Fibroblast of skin of right biceps (primary cell): Measurements from ENCODE around the gene C12orf42.
"Not testable (repeated sequence)": the region's sequence is repeated elsewhere in the genome, so short reads cannot be mapped to it uniquely, and the experiment has no call there.

ENCODE experiments used
- DNase-seq: peaks from one replicate; pipeline ENCODE4 v3.0.0-alpha.2; 2013

C12orf42 gene

DNA sequence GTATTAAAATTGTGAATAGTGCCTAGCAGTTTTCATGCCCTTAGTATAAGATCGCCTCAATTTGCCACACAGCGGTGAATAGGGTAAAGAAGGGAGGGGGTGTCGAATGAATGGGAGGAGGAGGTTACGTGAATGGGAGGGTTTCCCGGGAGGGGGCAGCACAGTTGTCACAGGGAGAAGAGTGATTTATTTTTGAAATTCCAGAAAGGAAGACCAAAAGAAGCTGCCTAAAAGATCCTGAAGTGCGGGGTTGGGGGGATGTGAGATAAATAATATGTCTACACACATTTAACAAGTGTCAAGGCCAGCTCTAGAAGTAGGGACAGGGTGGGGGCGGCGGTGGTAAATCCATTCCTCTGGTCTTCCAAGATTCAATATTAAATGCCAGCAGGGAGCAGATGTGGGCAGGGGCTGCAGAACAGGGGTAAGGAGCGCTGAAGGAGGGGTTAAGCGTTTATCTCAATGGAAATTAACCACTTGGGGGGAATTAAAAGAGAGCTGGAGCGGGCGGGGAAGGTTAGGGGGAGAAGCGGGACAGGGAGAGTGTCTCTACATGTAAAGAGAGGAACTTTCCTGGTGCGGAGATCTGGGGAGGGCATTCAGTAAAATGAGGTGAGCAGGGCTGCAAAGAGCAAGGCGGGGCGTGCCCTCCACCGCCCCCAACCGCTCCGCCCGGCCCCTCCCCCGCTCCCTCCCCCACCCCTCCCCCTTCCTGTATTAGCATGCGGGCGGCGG, 867 bp downstream of the C12orf42 start:
- no peak for DNase-seq

DNA sequence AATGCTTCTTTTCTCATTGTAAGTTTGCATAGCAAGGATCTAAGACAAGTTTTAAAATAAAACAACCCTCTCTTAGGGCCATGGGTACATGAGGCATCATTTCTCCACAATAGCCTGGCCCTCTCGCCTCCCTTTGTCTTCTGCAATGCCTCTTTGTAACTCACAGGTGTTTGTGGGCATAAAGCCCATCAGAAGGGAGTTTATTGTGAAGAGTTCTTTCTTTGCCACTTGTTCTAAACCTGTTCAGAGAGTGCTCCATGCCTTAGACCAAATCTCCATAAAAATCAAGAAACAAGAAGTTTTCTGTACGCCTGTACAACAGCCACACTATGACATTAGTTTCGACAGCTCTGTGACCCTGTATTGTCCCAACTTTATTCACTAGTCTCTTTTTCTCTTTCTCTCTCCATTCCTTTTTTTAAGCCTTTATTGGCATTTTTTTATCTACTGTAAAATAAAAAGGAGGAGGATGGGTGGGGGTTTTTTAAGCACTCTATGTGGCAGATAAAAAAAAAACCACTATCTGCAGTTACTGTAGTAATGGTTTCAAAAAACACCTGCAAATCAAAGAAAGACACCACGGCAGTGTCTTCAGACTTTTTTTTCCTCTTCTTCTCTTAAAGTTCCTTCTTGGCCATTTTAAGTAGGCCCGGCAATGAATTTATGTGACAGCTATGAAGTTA, 1.6 kb downstream of the C12orf42 start:
- no peak for DNase-seq

DNA sequence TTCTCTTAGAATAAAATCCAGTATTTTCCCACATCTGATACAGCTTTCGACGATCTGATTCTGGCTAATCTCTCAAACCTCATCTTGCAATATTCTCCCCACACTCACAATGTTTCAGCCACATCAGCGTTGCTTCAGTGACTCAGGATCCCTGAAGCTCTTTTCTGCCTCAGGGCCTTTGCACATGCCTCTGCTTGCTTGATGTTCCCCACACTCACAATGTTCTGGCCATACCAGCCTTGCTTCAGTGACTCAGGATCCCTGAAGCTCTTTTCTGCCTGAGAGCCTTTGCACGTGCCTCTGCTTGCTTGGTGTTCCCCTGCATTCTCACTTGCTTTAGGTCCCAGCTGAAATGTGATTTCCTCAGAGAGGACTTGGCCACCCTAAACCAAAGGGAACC, 2.6 kb downstream of the C12orf42 start:
- no peak for DNase-seq

DNA sequence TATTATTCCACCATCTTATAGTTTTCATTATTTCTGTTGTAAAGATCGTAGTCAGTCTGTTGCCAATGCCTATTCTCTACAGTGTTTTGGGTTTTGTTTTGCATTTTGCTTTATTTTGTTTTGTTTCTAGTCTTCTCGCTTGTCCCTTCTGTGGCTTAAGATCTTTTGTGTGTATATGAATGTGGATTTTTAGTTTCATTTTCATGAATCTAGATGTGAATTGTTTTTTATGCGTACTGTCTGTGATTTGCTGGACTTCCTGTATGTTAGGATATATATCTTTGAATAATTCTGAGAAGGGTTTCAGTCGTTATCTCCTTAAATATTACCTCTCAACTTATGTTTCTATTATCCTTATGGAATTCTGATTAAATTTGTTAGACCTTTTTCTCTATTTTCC, 13.4 kb downstream of the C12orf42 start:
- no peak for DNase-seq

DNA sequence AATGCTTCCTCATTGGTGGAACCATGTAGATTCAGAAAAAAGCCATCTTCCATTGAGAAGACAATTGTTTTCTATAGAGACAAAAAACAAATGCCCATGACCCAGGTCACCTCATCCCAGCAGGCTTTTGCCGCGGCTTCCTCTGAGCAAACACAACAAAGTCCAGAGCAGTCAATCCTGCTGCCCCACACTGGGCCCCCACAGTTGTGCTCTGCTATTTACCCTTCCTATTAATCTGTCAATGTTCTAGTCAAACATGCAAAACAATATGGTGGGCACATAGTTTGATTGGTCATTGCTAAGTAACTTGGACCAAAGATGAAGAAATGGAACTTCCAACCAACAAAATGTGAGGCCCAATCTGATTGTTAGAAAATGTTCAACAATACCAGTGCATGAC, 20.7 kb downstream of the C12orf42 start:
- no peak for DNase-seq

DNA sequence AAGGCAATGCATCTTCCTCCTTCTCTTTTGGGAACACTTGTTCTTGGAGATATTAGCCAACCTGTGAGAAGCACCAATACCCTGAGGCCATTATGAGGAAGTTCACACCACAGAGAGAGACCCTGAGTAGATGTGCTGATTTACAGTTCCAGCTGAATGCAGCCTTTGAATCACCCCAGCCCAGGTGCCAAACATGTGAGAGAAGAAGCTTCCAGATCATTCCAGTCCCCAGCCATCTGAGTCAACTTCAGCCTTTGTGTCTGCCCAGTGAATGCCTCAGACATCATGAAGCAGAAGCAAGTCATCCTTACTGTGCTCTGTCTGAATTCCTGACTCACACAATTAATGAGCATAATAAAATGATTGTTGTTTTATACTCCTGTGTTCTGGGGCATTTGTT, 25.1 kb downstream of the C12orf42 start:
- DNase-seq = no peak

DNA sequence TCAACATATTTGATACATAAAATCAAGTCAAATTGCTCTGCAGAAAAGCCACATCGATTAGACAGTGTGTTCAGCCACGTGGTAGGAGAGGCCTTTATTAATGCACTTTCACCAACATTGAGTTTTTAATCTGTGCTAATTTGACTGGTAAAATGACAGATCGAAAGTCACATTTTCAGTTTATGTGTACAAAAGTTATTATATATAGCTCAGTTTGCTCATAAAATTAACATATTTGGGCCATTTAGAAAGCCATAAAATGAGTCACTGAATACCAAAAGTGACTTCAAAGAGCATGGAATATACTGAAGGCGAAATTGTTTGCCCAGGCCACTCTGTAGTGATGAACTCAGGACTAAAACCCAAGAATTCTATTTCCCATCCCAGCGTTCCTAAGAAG, 26.0 kb downstream of the C12orf42 start:
- no peak for DNase-seq

DNA sequence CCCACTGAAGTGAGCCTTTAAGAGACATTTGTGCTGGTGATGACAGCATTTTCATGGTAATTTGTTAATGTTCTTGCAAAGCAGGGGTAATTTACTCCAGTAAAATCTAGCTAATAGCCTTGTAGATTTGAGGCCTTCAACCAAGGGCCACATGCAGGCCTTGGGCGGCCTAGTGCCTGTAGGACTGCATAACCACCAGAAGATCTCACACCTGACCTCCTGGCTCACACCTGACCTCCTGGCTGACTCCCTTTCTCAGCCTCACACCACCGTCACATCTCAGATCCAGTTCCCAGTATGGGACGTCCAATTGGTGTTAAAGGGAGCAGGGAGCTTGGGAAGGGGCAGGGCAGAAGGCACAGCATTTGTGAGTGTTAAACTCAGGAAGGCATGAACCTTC, 26.9 kb downstream of the C12orf42 start:
- DNase-seq = no peak

DNA sequence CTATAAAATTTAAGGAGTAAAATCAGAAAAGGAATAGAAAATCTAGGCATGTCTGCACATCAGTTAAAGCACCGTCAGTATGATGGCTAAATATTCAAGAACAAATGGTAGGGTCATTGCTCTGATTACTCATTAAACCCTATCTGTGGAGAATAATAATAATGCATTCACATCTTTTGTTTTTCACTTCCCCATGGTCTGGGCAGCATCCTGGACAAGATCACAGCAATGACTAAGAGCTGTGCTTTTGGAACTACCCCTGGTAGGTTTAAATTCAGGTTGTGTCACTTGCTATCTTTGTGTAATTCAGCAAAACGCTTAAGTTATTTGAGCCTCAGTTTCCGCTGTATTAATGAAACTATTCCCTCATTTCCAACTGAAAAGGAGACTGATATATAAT, 33.1 kb downstream of the C12orf42 start:
- no peak for DNase-seq

DNA sequence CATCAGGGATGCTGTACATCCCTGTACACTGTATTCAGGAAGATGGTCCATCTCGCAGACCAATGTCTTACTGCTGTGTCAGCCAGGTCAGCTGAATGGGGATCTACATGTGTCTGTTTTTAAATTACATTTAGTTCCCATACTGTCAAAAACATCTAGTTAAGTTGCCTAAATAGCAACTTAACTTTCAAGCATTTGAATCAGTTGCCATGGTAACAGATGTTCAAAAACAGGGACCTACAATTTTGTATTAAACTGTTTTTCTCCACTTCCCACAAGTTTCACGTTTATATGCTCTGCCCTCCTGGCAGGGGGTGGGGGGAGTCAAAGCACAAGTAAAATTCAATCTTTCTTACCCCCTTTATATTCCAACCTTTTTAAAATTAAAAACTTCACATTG, 38.3 kb downstream of the C12orf42 start:
- no peak for DNase-seq

DNA sequence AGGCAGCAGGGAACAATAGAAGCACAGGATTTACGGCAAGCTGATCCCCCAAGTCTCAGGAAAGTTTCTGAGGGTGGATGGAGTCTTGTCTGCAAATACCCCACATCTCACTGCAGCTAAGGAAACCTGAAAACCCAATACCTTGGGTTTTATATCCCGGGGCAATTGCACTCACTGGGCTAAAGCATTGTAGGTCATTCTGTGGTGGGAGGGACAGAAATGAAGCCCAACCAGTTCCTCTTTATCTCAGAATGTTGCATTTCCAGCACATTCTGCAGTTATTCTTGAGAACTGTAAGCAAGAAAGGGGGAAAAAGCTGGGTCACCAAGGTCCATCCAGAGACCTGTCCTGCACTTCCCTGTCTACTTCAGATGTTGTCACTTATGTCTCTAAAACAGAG, 39.8 kb downstream of the C12orf42 start:
- no peak for DNase-seq

DNA sequence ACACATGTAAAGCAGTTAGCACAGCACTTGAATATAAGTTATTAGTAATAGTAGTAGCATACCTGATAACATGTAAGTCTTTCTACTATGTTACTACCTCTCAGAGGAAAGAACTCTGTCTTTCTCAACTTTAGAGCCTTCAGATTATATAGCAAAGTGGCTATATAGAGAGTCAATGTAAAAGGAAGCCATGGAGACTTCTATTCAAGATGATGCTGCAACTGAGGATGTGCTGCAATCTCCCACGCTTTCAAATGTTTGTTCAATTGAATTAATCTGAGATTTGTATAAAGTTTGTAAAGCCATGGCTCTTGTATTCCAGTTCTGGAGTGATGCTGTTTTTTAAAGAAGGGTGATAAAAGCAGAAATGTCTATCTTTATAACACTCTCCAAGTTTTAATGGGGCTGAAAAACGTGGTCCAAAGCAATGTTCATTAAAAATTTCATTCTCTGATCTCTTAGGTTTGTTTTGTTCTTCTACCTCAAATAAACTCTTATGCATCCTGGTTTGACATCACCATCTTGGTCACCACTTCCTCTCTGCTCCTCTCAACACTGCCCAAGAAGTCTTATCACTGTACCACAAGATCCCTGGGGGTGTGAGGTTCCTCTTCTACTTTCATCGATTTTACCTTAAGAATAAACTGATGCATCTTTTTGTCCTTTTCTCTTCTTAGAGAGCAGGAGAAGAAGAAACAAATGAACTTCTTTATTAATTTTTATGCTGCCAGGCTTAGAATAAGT, 40.6 kb downstream of the C12orf42 start:
- DNase-seq = no peak

DNA sequence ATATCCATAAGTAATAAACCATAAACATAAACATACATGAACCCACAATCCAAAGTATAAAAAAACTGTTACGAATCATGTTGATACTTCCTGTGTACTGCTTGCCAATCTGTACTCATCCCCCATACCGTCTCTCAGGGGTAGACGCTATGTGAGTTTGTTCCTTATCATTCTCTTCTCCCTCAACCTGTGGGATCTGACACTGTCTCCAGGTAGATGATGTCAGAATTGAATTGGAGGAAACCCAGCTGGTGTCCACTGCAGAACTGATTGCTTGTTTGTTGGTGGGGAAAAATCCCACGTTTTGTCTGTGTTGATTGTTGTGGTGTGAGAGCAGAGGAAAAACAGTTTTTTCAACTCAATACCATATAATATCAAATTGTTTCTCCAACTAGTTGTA, 50.8 kb downstream of the C12orf42 start:
- no peak for DNase-seq

DNA sequence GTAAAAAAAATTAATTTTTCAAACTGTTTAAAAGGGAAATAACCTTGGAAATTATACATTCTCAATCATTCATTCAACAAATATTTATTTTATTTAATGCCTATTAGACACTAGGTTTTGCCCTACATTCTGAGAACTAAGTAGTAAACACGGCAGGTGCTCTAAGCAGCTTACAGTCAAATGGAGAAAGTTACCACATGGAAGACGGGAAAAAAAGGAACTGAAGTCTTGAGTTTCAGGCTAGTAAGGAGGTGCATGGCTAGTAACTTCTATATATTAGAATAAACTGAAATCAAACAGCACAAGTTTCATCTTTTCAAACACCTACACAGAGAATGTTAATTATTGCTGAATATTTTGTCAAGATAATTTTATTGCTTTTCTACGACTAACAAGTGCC, 52.9 kb downstream of the C12orf42 start:
- DNase-seq = no peak

DNA sequence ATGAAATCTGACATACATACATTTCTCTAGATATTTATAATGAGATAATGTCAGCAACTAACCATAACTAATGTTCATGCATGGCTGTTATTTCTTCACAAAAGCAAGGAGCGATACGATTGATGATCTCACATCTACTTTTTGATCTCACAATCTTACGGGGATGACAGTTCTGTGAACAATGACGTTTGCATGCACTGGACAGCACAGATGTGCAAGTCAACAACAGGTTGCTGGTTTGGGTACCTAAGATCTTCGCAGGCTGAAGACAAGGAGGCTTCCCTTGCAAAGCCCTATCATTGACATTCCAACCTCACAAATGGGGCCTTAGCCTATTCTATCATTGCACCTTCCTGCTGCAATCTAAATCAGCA, 53.6 kb downstream of the C12orf42 start:
- DNase-seq = no peak

DNA sequence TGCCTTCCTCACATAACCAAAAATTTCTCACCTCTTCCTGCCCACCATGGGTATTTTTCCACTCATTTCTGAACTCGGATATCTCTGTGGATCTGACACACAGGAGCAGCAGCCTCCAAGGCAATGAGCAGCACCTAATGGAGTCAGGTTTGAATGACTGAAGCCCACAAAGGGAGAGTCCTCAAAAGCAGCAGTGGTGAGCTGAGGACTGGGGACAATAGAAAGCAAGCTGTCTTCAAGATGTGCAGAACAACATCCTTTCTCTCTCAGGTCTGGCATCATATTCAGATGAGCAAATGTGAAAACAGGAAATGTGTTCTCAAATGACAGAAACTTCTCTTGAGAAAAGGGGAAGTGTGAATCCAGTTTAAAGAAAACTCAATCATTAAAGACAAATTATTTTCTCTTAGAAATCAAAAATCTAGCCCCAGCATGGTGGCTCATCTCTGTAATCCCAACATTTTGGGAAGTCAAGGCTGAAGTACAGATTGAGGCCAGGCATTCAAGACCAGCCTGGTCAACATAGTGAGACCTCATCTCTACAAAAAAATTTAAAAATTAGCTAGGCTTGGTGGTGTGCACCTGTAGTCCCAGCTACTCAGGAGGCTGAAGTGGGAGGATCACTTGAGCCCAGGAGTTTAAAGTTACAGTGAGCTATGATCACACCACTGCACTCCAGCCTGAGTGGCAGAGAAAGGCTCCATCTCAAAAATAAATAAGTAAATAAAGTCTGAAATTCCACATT, 54.2 kb downstream of the C12orf42 start:
- DNase-seq = no peak

DNA sequence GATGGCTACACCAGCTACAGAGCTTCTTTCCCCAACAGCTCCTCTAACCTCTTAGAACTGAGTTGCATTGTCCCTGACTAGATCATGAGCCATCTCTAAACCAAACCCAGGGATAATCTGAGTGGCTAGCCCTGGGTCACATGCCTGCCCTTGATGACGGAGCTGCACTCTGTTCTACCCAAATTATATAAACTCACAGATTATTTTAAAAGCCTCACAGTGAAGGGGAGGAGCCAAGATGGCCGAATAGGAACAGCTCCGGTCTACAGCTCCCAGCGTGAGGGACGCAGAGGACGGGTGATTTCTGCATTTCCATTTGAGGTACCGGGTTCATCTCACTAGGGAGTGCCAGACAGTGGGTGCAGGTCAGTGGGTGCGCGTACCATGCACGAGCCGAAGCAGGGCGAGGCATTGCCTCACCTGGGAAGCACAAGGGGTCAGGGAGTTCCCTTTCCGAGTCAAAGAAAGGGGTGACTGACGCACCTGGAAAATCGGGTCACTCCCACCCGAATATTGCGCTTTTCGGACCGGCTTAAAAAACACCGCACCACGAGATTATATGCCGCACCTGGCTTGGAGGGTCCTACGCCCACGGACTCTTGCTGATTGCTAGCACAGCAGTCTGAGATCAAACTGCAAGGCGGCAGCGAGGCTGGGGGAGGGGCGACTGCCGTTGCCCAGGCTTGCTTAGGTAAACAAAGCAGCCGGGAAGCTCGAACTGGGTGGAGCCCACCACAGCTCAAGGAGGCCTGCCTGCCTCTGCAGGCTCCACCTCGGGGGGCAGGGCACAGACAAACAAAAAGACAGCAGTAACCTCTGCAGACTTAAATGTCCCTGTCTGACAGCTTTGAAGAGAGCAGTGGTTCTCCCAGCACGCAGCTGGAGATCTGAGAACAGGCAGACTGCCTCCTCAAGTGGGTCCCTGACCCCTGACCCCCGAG, 61.3 kb downstream of the C12orf42 start:
- DNase-seq = not testable (repeated sequence)

DNA sequence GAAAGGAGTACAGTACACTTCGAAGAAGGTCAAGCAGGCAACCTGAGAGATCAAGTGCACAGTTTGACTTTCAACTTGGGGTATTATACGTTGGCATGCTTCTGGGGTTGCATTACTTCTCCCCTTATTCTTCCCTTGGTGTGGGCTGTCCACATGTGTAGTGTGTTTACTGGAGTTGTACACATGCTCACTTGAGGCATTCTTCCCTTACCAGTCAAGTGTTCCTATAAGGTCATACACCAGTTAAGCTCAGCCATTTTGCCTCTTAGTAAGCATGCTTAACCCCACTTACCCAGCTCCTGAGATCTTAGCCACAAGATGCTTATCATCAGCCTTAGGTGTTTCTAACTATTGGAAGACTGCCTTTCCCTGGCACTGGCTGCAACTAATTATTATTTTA, 63.8 kb downstream of the C12orf42 start:
- DNase-seq = no peak

DNA sequence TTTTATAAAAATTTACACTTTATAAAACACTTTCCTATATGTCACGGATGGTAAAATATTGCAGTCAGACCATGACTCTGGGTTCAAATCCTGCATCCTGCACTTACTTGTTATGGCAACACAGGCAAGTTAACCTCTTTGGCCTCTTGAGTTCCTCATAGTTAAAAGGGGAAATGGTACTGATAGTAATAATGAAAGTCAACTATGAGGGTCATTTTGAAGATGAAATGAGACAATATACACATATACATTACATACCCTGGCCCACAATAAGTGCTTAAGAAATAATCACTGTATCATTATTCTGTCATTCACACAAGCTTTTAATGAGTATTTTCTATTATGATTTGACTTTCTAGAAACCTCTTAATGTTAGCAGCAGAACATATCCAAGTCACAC, 64.4 kb downstream of the C12orf42 start:
- no peak for DNase-seq

DNA sequence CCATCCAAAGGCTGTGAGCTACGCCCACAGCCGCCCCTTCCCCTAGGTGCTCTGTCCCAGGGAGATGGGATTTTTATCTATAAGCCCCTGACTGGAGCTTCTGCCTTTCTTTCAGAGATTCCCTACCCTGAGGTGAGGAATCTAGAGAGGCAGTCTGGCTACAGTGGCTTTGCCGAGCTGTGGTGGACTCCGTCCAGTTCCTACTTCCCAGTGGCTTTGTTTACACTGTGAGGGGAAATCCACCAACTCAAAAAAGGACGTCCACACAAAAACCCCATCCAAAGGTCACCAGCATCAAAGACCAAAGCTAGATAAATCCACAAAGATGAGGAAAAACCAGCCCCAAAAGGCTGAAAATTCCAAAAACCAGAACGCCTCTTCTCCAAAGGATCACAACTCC, 70.1 kb downstream of the C12orf42 start:
- not testable (repeated sequence) for DNase-seq

DNA sequence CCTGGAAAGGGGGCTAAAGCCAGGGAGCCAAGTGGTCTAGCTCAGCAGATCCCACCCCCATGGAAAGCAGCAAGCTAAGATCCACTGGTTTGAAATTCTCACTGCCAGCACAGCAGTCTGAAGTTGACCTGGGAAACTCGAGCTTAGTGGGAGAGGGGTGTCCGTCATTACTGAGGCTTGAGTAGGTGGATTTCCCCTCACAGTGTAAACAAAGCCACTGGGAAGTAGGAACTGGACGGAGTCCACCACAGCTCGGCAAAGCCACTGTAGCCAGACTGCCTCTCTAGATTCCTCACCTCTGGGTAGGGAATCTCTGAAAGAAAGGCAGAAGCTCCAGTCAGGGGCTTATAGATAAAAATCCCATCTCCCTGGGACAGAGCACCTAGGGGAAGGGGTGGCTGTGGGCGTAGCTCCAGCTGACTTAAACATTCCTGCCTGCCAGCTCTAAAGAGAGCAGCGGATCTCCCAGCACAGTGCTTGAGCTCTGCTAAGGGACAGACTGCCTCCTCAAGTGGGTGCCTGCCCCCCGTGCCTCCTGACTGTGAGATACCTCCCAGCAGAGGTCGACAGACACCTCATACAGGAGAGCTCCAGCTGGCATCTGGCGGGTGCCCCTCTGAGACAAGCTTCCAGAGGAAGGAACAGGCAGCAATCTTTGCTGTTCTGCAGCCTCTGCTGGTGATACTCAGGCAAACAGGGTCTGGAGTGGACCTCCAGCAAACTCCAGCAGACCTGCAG, 70.8 kb downstream of the C12orf42 start:
- DNase-seq = not testable (repeated sequence)

DNA sequence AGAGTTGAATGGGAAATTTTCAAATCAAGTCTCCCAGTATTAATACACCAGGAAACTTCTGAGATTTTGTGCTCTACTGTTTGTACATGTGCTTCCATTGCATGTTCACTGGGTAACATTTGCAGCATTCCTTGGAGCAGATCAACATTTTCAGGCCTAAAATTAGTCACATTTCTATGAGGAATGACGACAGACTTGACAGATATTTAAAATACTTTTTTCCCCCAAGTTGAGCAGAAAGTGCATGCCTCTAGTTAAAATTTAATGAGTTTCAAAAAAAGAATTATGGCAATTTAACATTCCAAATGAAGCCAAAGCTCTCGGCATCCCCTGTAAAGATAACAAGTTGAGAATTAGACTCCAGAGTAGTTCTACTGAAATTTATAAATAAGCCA, 72.3 kb downstream of the C12orf42 start:
- DNase-seq = no peak
